ENCODE data around the gene VEZF1.

DNA sequence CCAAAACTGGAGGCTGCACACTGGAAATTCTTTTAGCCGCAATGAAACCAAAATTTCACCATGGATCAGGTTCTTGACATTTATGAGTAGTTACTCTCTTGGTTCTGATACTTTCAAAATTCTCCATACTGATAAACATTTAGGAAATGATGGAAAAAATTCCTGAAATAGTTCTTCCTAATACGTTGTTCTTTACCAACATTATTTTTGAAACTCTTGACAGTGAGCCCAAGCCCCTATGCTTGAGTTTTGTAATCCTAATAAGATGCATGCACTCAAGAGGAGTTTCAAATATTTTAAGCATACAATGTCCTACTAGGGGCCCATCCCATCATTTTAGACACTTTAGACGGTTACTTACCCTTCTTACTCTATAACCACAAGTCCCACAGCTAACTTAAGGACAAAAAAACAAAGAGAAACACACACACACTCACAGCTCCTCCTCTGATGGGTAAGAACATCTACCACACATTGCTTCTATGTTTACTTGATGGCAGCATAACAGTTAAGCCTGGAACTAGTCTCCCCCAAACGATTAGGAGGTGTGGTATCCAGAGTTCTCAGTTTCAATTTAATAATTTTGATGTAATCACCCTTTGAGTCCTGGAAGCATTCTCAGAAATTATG, 3.7 kb downstream of the VEZF1 start:
- TF ChIP-seq, protein P1, sequence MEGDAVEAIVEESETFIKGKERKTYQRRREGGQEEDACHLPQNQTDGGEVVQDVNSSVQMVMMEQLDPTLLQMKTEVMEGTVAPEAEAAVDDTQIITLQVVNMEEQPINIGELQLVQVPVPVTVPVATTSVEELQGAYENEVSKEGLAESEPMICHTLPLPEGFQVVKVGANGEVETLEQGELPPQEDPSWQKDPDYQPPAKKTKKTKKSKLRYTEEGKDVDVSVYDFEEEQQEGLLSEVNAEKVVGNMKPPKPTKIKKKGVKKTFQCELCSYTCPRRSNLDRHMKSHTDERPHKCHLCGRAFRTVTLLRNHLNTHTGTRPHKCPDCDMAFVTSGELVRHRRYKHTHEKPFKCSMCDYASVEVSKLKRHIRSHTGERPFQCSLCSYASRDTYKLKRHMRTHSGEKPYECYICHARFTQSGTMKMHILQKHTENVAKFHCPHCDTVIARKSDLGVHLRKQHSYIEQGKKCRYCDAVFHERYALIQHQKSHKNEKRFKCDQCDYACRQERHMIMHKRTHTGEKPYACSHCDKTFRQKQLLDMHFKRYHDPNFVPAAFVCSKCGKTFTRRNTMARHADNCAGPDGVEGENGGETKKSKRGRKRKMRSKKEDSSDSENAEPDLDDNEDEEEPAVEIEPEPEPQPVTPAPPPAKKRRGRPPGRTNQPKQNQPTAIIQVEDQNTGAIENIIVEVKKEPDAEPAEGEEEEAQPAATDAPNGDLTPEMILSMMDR (IDR thresholded peaks at IDR 0.05 in 8 of 11, conservative IDR thresholded peaks at IDR 0.05 in 3 of 11): no peak
- TF ChIP-seq POLR2A (IDR thresholded peaks at IDR 0.05): no peak

All from spleen (tissue), 7 donors.